Measurements from ENCODE around the gene EYA4.

- TF ChIP-seq CTCF (IDR thresholded peaks at IDR 0.05) (no peak), ZFX (IDR thresholded peaks at IDR 0.05; ENCODE audit: borderline replicate concordance) (no peak)
Measured at GRCh38 chr6:133435065-133435728, 194.0 kb downstream of the EYA4 start.

All from 22Rv1 (cell line).